H1 (cell line): ENCODE measurements around the gene USP10. TPM values are rescaled to one million over a fixed set of nuclear protein-coding genes. Genes with fewer than 3 reads are reported as not detected.

Experiments
- CBX5 ChIP-seq: fragments of 300-800, 300-1000 bp; sonication (generic); IDR thresholded peaks from 2 replicates; pipeline ENCODE4 v1.7.1; 2016; ENCODE audit warnings: antibody characterized with exemption, low read length, low read depth
- CHD7 ChIP-seq: fragments of 300-600 bp; sonication (generic); IDR thresholded peaks from 2 replicates; pipeline ENCODE4 v1.7.1; 2012; ENCODE audit warnings: low read length, moderate library complexity, mild to moderate bottlenecking, inconsistent platforms; ENCODE audit not compliant: insufficient replicate concordance
- EZH2 ChIP-seq: fragments of 200-600 bp; sonication (generic); IDR thresholded peaks from 2 replicates; pipeline ENCODE4 v1.7.1; 2012; ENCODE audit warnings: low read depth, mild to moderate bottlenecking, moderate library complexity, low read length, inconsistent platforms; ENCODE audit not compliant: severe bottlenecking
- FOSL1 ChIP-seq: IDR thresholded peaks from 2 replicates; pipeline ENCODE4 v1.6.1; 2011; ENCODE audit warnings: mild to moderate bottlenecking, low read depth, low read length, moderate library complexity; ENCODE audit not compliant: insufficient read depth
- KDM5A ChIP-seq: fragments of 200-600 bp; IDR thresholded peaks from 2 replicates; pipeline ENCODE4 v1.7.1; 2012; ENCODE audit warnings: mild to moderate bottlenecking, low read length, inconsistent platforms, mixed read lengths
- MAFK ChIP-seq: IDR thresholded peaks from 2 replicates; pipeline ENCODE4 v1.6.1; 2012; ENCODE audit warnings: low read depth, mild to moderate bottlenecking, improper control_type of control experiment, low read length
- POLR2A ChIP-seq, 2 experiments: IDR thresholded peaks; 1 replicate in 1 of 2; 2 replicates in 1 of 2; pipeline ENCODE4 v1.6.1; 2011; ENCODE audit warnings: low read depth in 2 of 2, low read length in 2 of 2, mild to moderate bottlenecking in 2 of 2; ENCODE audit errors: control extremely low read depth in 1 of 2
- RAD21 ChIP-seq, 2 experiments: IDR thresholded peaks in 1 of 2; conservative IDR thresholded peaks in 1 of 2; 2 replicates each; pipeline ENCODE4 v1.6.1; 2011; ENCODE audit warnings: low read depth in 2 of 2, low read length in 2 of 2, improper control_type of control experiment in 1 of 2, inconsistent platforms in 1 of 2, mild to moderate bottlenecking in 1 of 2, moderate library complexity in 1 of 2
- SP2 ChIP-seq: IDR thresholded peaks from 2 replicates; pipeline ENCODE4 v1.6.1; 2012; ENCODE audit warnings: mild to moderate bottlenecking, low read length, inconsistent platforms
- SP4 ChIP-seq: IDR thresholded peaks from 2 replicates; pipeline ENCODE4 v1.6.1; 2012; ENCODE audit warnings: low read length, inconsistent platforms
- polyA plus RNA-seq, 7 experiments: library from polyadenylated mRNA; depleted of rRNA in 3 of 7; stranded (reverse) in 5 of 7; unstranded in 2 of 7; fragments of >200 nt in 5 of 7; fragments of 200-250 nt in 2 of 7; gene quantifications; 1 replicate in 5 of 7; 2 replicates in 1 of 7; 4 replicates in 1 of 7; pipeline versions ENCODE4 v1.2.1 to v1.2.3, GENCODE V29; 2011 to 2013; ENCODE audit warnings: missing spikeins in 2 of 7, mixed read lengths in 2 of 7
- total RNA-seq: library from RNA; stranded (reverse); fragmentation: NEBNext Ultra II Directional; extraction: Animal tissue kit (Norgen Biotek cat#: 25700); gene quantifications from 2 replicates; pipeline ENCODE4 v1.2.1, GENCODE V29; 2021

Gene USP10
- total and polyA plus RNA-seq, 2 of the 8 experiments (the other 6 are each of a cell fraction or from before 2014, with no cell fraction given), result 171 to 195 TPM

DNA sequence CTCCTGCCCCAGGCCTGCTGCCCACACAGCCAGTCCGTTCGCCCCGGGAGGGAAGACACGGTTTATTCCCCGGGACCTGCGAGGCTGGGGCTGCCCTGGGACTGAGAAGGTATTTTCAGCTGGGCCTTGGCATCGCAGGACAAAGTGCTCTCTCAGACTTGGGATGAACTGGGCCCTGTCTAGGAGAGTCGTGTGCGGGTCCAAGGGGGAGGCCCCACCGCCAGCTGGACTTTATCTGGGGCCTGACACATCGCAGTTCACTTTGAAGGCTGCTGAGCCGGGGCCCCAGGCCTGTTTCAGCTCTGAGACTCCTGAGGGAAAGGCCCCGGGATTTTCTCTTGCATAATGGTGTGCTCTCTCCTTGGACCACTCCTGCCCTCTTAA is 126.8 kb downstream of the USP10 start (continued):
- TF ChIP-seq CHD7 (no peak), CBX5 (no peak), SP2 (no peak), SP4 (no peak), POLR2A (IDR thresholded peaks at IDR 0.05; ENCODE audit: control extremely low read depth in 1 of 2, low read depth in 2 of 2, low read length in 2 of 2) (no peak), EZH2 (no peak), KDM5A (no peak), FOSL1 (no peak), MAFK (no peak), RAD21 (IDR thresholded peaks at IDR 0.05 in 1 of 2, conservative IDR thresholded peaks at IDR 0.05 in 1 of 2; ENCODE audit: low read depth in 2 of 2, low read length in 2 of 2) (no peak)
